A549 (cell line): ENCODE results near the gene MTCL1. TPM values are rescaled to one million over a fixed set of nuclear protein-coding genes. Genes with fewer than 3 reads are reported as not detected.

Source experiments
- ATAC-seq, 2 experiments: fragments of 200-7000 bp in 1 of 2; fragments of >200 bp in 1 of 2; cut with Nextera tagmentation in 1 of 2; cut with Tn5 transposase in 1 of 2; 3 replicates each; pipeline versions ENCODE4 v1.8.0 to v1.9.1; 2018 to 2020; ENCODE audit warnings: mild to moderate bottlenecking in 1 of 2, moderate library complexity in 1 of 2
- CTCF ChIA-PET: fragments of 300-600 bp; sonication (Branson Sonifier 250); formaldehyde crosslinking; extraction: SDS; loops from one replicate; lab custom pipeline; 2021; ENCODE audit warnings: antibody characterized with exemption, inconsistent platforms; lab: Yijun Ruan, JAX
- POLR2A ChIA-PET: fragments of 350-600 bp; formaldehyde crosslinking; extraction: SDS; loops from one replicate; lab custom pipeline; 2021; ENCODE audit warnings: antibody characterized with exemption, inconsistent platforms; lab: Yijun Ruan, JAX
- DNase-seq, 2 experiments: peaks; one replicate each; pipeline versions ENCODE4 v3.0.0 to v3.0.0-alpha.2; 2011 to 2016; ENCODE audit warnings: low read depth in 1 of 2, low spot score in 1 of 2
- FAIRE-seq: peaks from 2 replicates; lab custom pipeline; 2011; peaks lifted over from hg19 to GRCh38; lab: Jason Lieb, UNC
- H3K27ac ChIP-seq, 2 experiments: fragments of >200 bp; sonication (Bioruptor Twin); formaldehyde crosslinking; 3 replicates each; pipeline ENCODE4 v1.5.1; 2016 to 2017
- H3K4me1 ChIP-seq: fragments of >200 bp; sonication (Bioruptor Twin); formaldehyde crosslinking; 3 replicates; pipeline ENCODE4 v1.6.1; 2016
- H3K4me2 ChIP-seq: fragments of >200 bp; sonication (Bioruptor Twin); formaldehyde crosslinking; 3 replicates; pipeline ENCODE4 v1.6.1; 2016
- H3K4me3 ChIP-seq: fragments of >200 bp; sonication (Bioruptor Twin); formaldehyde crosslinking; 3 replicates; pipeline ENCODE4 v1.5.1; 2016
- H3K9me3 ChIP-seq: fragments of >200 bp; sonication (Bioruptor Twin); formaldehyde crosslinking; 3 replicates; pipeline ENCODE4 v1.6.1; 2016
- CBX2 ChIP-seq: fragments of 200-600 bp; sonication (generic); IDR thresholded peaks from 2 replicates; pipeline ENCODE4 v1.6.1; 2016; ENCODE audit warnings: low read depth, mild to moderate bottlenecking, borderline replicate concordance
- CEBPB ChIP-seq, 2 experiments: fragments of >200 bp in 1 of 2; sonication (Bioruptor Twin) in 1 of 2; formaldehyde crosslinking in 1 of 2; IDR thresholded peaks; 2 replicates each; pipeline ENCODE4 v1.6.1; 2012 to 2016
- CHD2 ChIP-seq: fragments of 150-350 bp; IDR thresholded peaks from 2 replicates; pipeline ENCODE4 v1.6.1; 2014; ENCODE audit warnings: low read length; ENCODE audit not compliant: partially characterized antibody
- CHD4 ChIP-seq: fragments of 200-600 bp; sonication (generic); IDR thresholded peaks from 2 replicates; pipeline ENCODE4 v1.6.1; 2016; ENCODE audit warnings: antibody characterized with exemption, mild to moderate bottlenecking, borderline replicate concordance
- EHF ChIP-seq: fragments of 250-450 bp; sonication (Bioruptor Pico); IDR thresholded peaks from 2 replicates; pipeline ENCODE4 v1.5.0; 2020; ENCODE audit warnings: mild to moderate bottlenecking
- HOXA7 ChIP-seq: fragments of 250-450 bp; sonication (Bioruptor Pico); IDR thresholded peaks from 2 replicates; pipeline ENCODE4 v1.5.0; 2020; ENCODE audit warnings: mild to moderate bottlenecking, moderate library complexity
- HOXB5 ChIP-seq: fragments of 250-450 bp; sonication (Bioruptor Pico); IDR thresholded peaks from 2 replicates; pipeline ENCODE4 v1.5.0; 2020; ENCODE audit warnings: mild to moderate bottlenecking, moderate library complexity
- JUNB ChIP-seq: fragments of >200 bp; sonication (Bioruptor Twin); formaldehyde crosslinking; IDR thresholded peaks from 2 replicates; pipeline ENCODE4 v1.6.1; 2016
- KDM5A ChIP-seq: fragments of 200-600 bp; sonication (generic); IDR thresholded peaks from 2 replicates; pipeline ENCODE4 v1.6.1; 2016; ENCODE audit warnings: antibody characterized with exemption, mild to moderate bottlenecking
- MAFK ChIP-seq: fragments of 450-650 bp; IDR thresholded peaks from 2 replicates; pipeline ENCODE4 v1.6.1; 2014; ENCODE audit not compliant: partially characterized antibody
- MYC ChIP-seq: IDR thresholded peaks from 2 replicates; pipeline ENCODE4 v1.6.1; 2012; ENCODE audit warnings: mild to moderate bottlenecking, inconsistent platforms, low read length, improper control_type of control experiment, borderline replicate concordance
- NFE2L2 ChIP-seq: fragments of 150-350 bp; conservative IDR thresholded peaks from 2 replicates; pipeline ENCODE4 v1.6.1; 2014; ENCODE audit warnings: low read length
- PHF8 ChIP-seq: fragments of 200-600 bp; sonication (generic); IDR thresholded peaks from 2 replicates; pipeline ENCODE4 v1.6.1; 2016; ENCODE audit warnings: low read depth, mild to moderate bottlenecking, antibody characterized with exemption, moderate library complexity, borderline replicate concordance
- POLR2AphosphoS2 ChIP-seq: conservative IDR thresholded peaks from 2 replicates; pipeline ENCODE4 v1.6.1; 2012; ENCODE audit warnings: low read length, improper control_type of control experiment, inconsistent platforms
- RAD21 ChIP-seq, 2 experiments: fragments of >200 bp in 1 of 2; sonication (Bioruptor Twin) in 1 of 2; formaldehyde crosslinking in 1 of 2; IDR thresholded peaks in 1 of 2; conservative IDR thresholded peaks in 1 of 2; 2 replicates in 1 of 2; 3 replicates in 1 of 2; pipeline ENCODE4 v1.6.1; 2012 to 2018; ENCODE audit warnings: inconsistent platforms in 1 of 2
- RARB ChIP-seq: fragments of 250-450 bp; sonication (Bioruptor Pico); IDR thresholded peaks from 2 replicates; pipeline ENCODE4 v1.8.0; 2021; ENCODE audit warnings: mild to moderate bottlenecking, moderate library complexity
- RNF2 ChIP-seq: fragments of 200-600 bp; sonication (generic); IDR thresholded peaks from 2 replicates; pipeline ENCODE4 v1.6.1; 2016; ENCODE audit warnings: low read depth, mild to moderate bottlenecking, antibody characterized with exemption, moderate library complexity, borderline replicate concordance
- SMC3 ChIP-seq: fragments of >200 bp; sonication (Bioruptor Twin); formaldehyde crosslinking; IDR thresholded peaks from 3 replicates; pipeline ENCODE4 v1.6.1; 2018; ENCODE audit warnings: inconsistent platforms
- SREBF2 ChIP-seq: fragments of 450-650 bp; IDR thresholded peaks from 2 replicates; pipeline ENCODE4 v1.6.1; 2014; ENCODE audit warnings: mild to moderate bottlenecking, moderate library complexity
- TFCP2L1 ChIP-seq: fragments of 250-450 bp; sonication (Bioruptor Pico); IDR thresholded peaks from 2 replicates; pipeline ENCODE4 v1.5.0; 2021; ENCODE audit warnings: mild to moderate bottlenecking
- TP53 ChIP-seq: fragments of 250-450 bp; sonication (Bioruptor Pico); IDR thresholded peaks from 2 replicates; pipeline ENCODE4 v1.5.0; 2021; ENCODE audit warnings: mild to moderate bottlenecking, moderate library complexity
- ZFP36 ChIP-seq: fragments of 450-650 bp; IDR thresholded peaks from 2 replicates; pipeline ENCODE4 v1.6.1; 2014; ENCODE audit warnings: borderline replicate concordance; ENCODE audit not compliant: partially characterized antibody
- ZNF302 ChIP-seq: fragments of 250-450 bp; sonication (Bioruptor Pico); IDR thresholded peaks from 2 replicates; pipeline ENCODE4 v1.9.0; 2021; ENCODE audit warnings: inconsistent platforms, mild to moderate bottlenecking, moderate library complexity
- WGBS: methylation state at CpG from one replicate; pipeline ENCODE4 v1.1.6; 2017; ENCODE audit errors: missing lambda C conversion rate; 5-methylcytosine and 5-hydroxymethylcytosine counted together
- polyA plus RNA-seq, 4 experiments: library from polyadenylated mRNA; depleted of rRNA in 3 of 4; stranded (reverse); fragments of >200 nt; fragmentation: RNase III in 1 of 4; extraction: RNeasy Plus Mini Kit Qiagen cat#74134 plus additional on column Dnase treatment in 1 of 4; gene quantifications; 2 replicates in 3 of 4; 3 replicates in 1 of 4; pipeline ENCODE4 v1.2.3, GENCODE V29; 2011 to 2017
- TF ChIP-seq, protein P1 (sequence below): fragments of 450-650 bp; IDR thresholded peaks from 2 replicates; pipeline ENCODE4 v1.6.1; 2014; ENCODE audit warnings: antibody characterized with exemption
- TF ChIP-seq, protein P2 (sequence below): fragments of 250-450 bp; sonication (Bioruptor Pico); IDR thresholded peaks from 2 replicates; pipeline ENCODE4 v1.5.0; 2021; ENCODE audit warnings: mild to moderate bottlenecking, moderate library complexity, borderline replicate concordance
- TF ChIP-seq, protein P3 (sequence below): fragments of 200-600 bp; sonication (generic); IDR thresholded peaks from 2 replicates; pipeline ENCODE4 v1.6.1; 2016; ENCODE audit warnings: antibody characterized with exemption, mild to moderate bottlenecking, moderate library complexity
- TF ChIP-seq, protein P4 (sequence below): IDR thresholded peaks from 2 replicates; pipeline ENCODE4 v1.6.1; 2012; ENCODE audit warnings: low read depth, borderline replicate concordance

The MTCL1 gene
- polyA plus RNA-seq, 2 of the 4 experiments (the other 2 are of a cell fraction), result 44.4 to 49.6 TPM

DNA sequence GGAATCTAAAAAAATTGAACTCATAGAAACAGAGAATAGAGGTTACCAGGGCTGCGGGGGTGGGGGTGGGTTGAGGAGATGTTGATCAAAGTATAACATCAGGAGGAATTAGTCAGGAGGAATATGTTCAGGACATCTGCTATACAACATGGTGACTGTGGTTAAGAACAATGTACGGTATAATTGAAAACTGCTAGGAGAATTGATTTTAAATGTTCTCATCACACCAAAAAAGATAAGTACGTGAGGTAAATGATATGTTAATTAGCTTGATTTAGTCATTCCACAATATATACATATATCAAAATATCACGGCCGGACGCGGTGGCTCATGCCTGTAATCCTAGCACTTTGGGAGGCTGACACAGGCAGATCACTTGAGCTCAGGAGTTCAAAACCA is 140.2 kb downstream of the MTCL1 start:
- no peak overlapping the region for H3K27ac ChIP-seq
- H3K4me2 ChIP-seq, result no peak overlapping the region
- POLR2A ChIA-PET, result no interaction called here
- H3K4me3 ChIP-seq, result no peak overlapping the region
- WGBS, result 85% methylated on average over 7 of the region's 7 CpGs
- ATAC-seq, result no peak
- no peaks in the 10 kb centered on the region for H3K9me3 ChIP-seq
- CTCF ChIA-PET, result no interaction called here
- TF ChIP-seq TP53 (CRISPR knock-in tag) (no peak), SMC3 (no peak), RNF2 (no peak), TFCP2L1 (no peak), CBX2 (no peak), ZNF302 (CRISPR knock-in tag) (no peak), CEBPB (IDR thresholded peaks at IDR 0.05) (no peak), POLR2AphosphoS2 (no peak), NFE2L2 (no peak), CHD2 (no peak), ZFP36 (no peak), HOXB5 (CRISPR knock-in tag) (no peak), EHF (CRISPR knock-in tag) (no peak)
- TF ChIP-seq, protein P1, sequence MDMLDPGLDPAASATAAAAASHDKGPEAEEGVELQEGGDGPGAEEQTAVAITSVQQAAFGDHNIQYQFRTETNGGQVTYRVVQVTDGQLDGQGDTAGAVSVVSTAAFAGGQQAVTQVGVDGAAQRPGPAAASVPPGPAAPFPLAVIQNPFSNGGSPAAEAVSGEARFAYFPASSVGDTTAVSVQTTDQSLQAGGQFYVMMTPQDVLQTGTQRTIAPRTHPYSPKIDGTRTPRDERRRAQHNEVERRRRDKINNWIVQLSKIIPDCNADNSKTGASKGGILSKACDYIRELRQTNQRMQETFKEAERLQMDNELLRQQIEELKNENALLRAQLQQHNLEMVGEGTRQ, result no peak
- TF ChIP-seq, protein P2, sequence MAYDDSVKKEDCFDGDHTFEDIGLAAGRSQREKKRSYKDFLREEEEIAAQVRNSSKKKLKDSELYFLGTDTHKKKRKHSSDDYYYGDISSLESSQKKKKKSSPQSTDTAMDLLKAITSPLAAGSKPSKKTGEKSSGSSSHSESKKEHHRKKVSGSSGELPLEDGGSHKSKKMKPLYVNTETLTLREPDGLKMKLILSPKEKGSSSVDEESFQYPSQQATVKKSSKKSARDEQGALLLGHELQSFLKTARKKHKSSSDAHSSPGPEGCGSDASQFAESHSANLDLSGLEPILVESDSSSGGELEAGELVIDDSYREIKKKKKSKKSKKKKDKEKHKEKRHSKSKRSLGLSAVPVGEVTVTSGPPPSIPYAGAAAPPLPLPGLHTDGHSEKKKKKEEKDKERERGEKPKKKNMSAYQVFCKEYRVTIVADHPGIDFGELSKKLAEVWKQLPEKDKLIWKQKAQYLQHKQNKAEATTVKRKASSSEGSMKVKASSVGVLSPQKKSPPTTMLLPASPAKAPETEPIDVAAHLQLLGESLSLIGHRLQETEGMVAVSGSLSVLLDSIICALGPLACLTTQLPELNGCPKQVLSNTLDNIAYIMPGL (CRISPR knock-in tag), result no peak
- TF ChIP-seq, protein P3, sequence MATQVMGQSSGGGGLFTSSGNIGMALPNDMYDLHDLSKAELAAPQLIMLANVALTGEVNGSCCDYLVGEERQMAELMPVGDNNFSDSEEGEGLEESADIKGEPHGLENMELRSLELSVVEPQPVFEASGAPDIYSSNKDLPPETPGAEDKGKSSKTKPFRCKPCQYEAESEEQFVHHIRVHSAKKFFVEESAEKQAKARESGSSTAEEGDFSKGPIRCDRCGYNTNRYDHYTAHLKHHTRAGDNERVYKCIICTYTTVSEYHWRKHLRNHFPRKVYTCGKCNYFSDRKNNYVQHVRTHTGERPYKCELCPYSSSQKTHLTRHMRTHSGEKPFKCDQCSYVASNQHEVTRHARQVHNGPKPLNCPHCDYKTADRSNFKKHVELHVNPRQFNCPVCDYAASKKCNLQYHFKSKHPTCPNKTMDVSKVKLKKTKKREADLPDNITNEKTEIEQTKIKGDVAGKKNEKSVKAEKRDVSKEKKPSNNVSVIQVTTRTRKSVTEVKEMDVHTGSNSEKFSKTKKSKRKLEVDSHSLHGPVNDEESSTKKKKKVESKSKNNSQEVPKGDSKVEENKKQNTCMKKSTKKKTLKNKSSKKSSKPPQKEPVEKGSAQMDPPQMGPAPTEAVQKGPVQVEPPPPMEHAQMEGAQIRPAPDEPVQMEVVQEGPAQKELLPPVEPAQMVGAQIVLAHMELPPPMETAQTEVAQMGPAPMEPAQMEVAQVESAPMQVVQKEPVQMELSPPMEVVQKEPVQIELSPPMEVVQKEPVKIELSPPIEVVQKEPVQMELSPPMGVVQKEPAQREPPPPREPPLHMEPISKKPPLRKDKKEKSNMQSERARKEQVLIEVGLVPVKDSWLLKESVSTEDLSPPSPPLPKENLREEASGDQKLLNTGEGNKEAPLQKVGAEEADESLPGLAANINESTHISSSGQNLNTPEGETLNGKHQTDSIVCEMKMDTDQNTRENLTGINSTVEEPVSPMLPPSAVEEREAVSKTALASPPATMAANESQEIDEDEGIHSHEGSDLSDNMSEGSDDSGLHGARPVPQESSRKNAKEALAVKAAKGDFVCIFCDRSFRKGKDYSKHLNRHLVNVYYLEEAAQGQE, result no peak
- TF ChIP-seq, protein P4, sequence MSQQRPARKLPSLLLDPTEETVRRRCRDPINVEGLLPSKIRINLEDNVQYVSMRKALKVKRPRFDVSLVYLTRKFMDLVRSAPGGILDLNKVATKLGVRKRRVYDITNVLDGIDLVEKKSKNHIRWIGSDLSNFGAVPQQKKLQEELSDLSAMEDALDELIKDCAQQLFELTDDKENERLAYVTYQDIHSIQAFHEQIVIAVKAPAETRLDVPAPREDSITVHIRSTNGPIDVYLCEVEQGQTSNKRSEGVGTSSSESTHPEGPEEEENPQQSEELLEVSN, result no peak
- TF ChIP-seq, all 56 proteins: peak for 0
- FAIRE-seq (no peak), DNase-seq (no peak)
- H3K4me1 ChIP-seq, result no peaks in the 10 kb centered on the region

DNA sequence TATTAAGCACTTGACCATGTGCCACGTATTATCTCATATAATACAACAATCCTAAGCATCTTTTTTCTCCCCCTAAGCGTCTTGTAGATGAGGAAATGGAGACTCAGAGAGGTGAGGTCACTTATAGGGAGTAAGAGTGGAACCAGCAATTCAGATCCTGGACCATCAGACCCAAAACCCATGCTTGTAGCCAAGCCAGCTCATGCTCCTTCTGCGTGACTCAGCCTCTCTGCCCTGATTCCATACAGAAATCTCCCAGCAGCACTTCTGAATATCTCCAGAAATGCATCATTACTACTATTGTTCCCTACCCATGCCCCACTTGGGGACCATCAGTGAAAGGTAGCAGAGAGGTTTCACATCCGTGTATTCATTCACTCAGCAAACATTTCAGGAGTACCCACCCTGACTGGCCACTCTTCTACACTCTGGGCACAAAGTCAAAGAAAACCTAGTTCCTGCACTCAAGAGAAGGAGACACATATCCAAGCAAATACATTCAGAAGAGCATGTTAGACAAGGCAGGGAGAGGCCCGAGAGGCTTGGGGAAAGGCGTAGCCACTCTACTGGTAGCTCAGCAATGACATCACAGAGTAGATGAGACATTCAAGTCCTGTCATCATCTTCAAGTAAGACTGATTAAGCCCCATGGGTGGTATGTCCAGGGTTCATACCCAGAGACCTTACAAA is 141.9 kb downstream of the MTCL1 start:
- no peak overlapping the region for H3K27ac ChIP-seq
- FAIRE-seq, result no peak
- no peaks in the 10 kb centered on the region for H3K9me3 ChIP-seq
- no peak for ATAC-seq
- no peak for DNase-seq
- 72% methylated on average over 6 of the region's 6 CpGs for WGBS
- no peak overlapping the region for H3K4me2 ChIP-seq
- TF ChIP-seq KDM5A (no peak), RNF2 (no peak), CHD4 (no peak), SREBF2 (no peak), POLR2AphosphoS2 (no peak), TP53 (CRISPR knock-in tag) (no peak), RARB (CRISPR knock-in tag) (no peak), MYC (no peak), RAD21 (conservative IDR thresholded peaks at IDR 0.05 in 1 of 2, IDR thresholded peaks at IDR 0.05 in 1 of 2) (no peak), CBX2 (no peak), PHF8 (no peak), MAFK (no peak), JUNB (no peak), SMC3 (no peak), HOXA7 (CRISPR knock-in tag) (no peak)
- POLR2A ChIA-PET, result no interaction called here
- H3K4me1 ChIP-seq, result no peaks in the 10 kb centered on the region
- H3K4me3 ChIP-seq, result no peak overlapping the region
- CTCF ChIA-PET, result no interaction called here
